GM21717 (cell line): Measurements from ENCODE around the gene SLC25A40.
"Not testable (repeated sequence)": the region's sequence is repeated elsewhere in the genome, so short reads cannot be mapped to it uniquely, and the experiment has no call there.

ENCODE experiments used
- ATAC-seq: cut with Tn5 transposase; IDR thresholded peaks from one replicate; pipeline ENCODE4 v1.9.1; 2021; ENCODE audit warnings: mild to moderate bottlenecking, moderate library complexity; ENCODE audit not compliant: unreplicated experiment

The SLC25A40 gene

GRCh38 chr7:87876040-87876868, at the start of gene SLC25A40, which contains the start of gene DBF4:
SLC25A40 (minus strand) TSS chr7:87876360; CDS start chr7:87858727, 17,633 bp downstream.
DBF4 (plus strand) TSS chr7:87876493; CDS start chr7:87876733, 240 bp downstream.
- peak; percentile 92 for ATAC-seq

GRCh38 chr7:87922759-87923395, 46.7 kb upstream of the SLC25A40 start:
- ATAC-seq = not testable (repeated sequence)

- no peak for ATAC-seq
Observed at GRCh38 chr7:87920578-87920977, 44.4 kb upstream of the SLC25A40 start.

- ATAC-seq = no peak
Observed at GRCh38 chr7:87919875-87920274, 43.7 kb upstream of the SLC25A40 start.

- no peak for ATAC-seq
Observed at GRCh38 chr7:87918740-87919139, 42.6 kb upstream of the SLC25A40 start.

GRCh38 chr7:87912121-87912520, 36.0 kb upstream of the SLC25A40 start:
- ATAC-seq = no peak

- ATAC-seq = not testable (repeated sequence)
Observed at GRCh38 chr7:87908814-87909213, 32.7 kb upstream of the SLC25A40 start.

GRCh38 chr7:87907136-87907906, 31.2 kb upstream of the SLC25A40 start:
- ATAC-seq = not testable (repeated sequence)

GRCh38 chr7:87899255-87899654, 23.1 kb upstream of the SLC25A40 start:
- ATAC-seq = no peak

- no peak for ATAC-seq
Observed at GRCh38 chr7:87895363-87895762, 19.2 kb upstream of the SLC25A40 start.

- ATAC-seq = no peak
Observed at GRCh38 chr7:87886875-87887274, 10.7 kb upstream of the SLC25A40 start.

- ATAC-seq = no peak
Observed at GRCh38 chr7:87885018-87885417, 8.9 kb upstream of the SLC25A40 start.

- no peak for ATAC-seq
Observed at GRCh38 chr7:87882151-87882937, 6.2 kb upstream of the SLC25A40 start.

- no peak for ATAC-seq
Observed at GRCh38 chr7:87878208-87878735, 2.1 kb upstream of the SLC25A40 start.

- no peak for ATAC-seq
Observed at GRCh38 chr7:87877366-87878040, 1.3 kb upstream of the SLC25A40 start.

- peak; percentile 17 for ATAC-seq
Observed at GRCh38 chr7:87876869-87877234, 692 bp upstream of the SLC25A40 start.

GRCh38 chr7:87875151-87876039, 765 bp downstream of the SLC25A40 start:
- ATAC-seq = peak; percentile 22

GRCh38 chr7:87874066-87874465, 2.1 kb downstream of the SLC25A40 start:
- no peak for ATAC-seq

GRCh38 chr7:87873328-87873727, 2.8 kb downstream of the SLC25A40 start:
- ATAC-seq = not testable (repeated sequence)
